NCI-H82 treated with DMSO at 0.1 percent for 48 hours (cell line): Measurements from ENCODE around the gene BIN2.
"Not testable (repeated sequence)": the region's sequence is repeated elsewhere in the genome, so short reads cannot be mapped to it uniquely, and the experiment has no call there.

Source experiments
- DNase-seq: peaks from one replicate; lab custom pipeline; 2025; ENCODE audit not compliant: unreplicated experiment; lab: John Stamatoyannopoulos, UW

BIN2 gene

GRCh38 chr12:51263341-51263740, 60.6 kb downstream of the BIN2 start:
- DNase-seq, result no peak

- DNase-seq, result no peak
Measured at GRCh38 chr12:51262758-51263177, 61.2 kb downstream of the BIN2 start.

- not testable (repeated sequence) for DNase-seq
Measured at GRCh38 chr12:51259600-51259999, 64.4 kb downstream of the BIN2 start.

- DNase-seq, result no peak
Measured at GRCh38 chr12:51254536-51254935, 69.4 kb downstream of the BIN2 start.

GRCh38 chr12:51253276-51253675, 70.7 kb downstream of the BIN2 start:
- DNase-seq, result no peak

- DNase-seq, result no peak
Measured at GRCh38 chr12:51247523-51248206, 76.3 kb downstream of the BIN2 start.

- no peak for DNase-seq
Measured at GRCh38 chr12:51246254-51246853, 77.6 kb downstream of the BIN2 start.

GRCh38 chr12:51245476-51246253, 78.3 kb downstream of the BIN2 start:
- no peak for DNase-seq

- DNase-seq, result no peak
Measured at GRCh38 chr12:51244269-51244668, 79.7 kb downstream of the BIN2 start.

- no peak for DNase-seq
Measured at GRCh38 chr12:51242876-51243275, 81.1 kb downstream of the BIN2 start.

- no peak for DNase-seq
Measured at GRCh38 chr12:51242120-51242519, 81.9 kb downstream of the BIN2 start.

GRCh38 chr12:51240971-51241370, 83.0 kb downstream of the BIN2 start:
- no peak for DNase-seq

GRCh38 chr12:51238510-51239334, 85.3 kb downstream of the BIN2 start, which contains the start of gene DAZAP2:
Gene DAZAP2 (plus strand): TSS chr12:51238826. CDS start chr12:51238908, 82 bp downstream.
- peak; percentile 83 for DNase-seq

- DNase-seq, result no peak
Measured at GRCh38 chr12:51238037-51238509, 85.9 kb downstream of the BIN2 start.

- no peak for DNase-seq
Measured at GRCh38 chr12:51234530-51234929, 89.4 kb downstream of the BIN2 start.

- no peak for DNase-seq
Measured at GRCh38 chr12:51232642-51233041, 91.3 kb downstream of the BIN2 start.
